ENCODE results near the gene HCN3.

The HCN3 gene

DNA sequence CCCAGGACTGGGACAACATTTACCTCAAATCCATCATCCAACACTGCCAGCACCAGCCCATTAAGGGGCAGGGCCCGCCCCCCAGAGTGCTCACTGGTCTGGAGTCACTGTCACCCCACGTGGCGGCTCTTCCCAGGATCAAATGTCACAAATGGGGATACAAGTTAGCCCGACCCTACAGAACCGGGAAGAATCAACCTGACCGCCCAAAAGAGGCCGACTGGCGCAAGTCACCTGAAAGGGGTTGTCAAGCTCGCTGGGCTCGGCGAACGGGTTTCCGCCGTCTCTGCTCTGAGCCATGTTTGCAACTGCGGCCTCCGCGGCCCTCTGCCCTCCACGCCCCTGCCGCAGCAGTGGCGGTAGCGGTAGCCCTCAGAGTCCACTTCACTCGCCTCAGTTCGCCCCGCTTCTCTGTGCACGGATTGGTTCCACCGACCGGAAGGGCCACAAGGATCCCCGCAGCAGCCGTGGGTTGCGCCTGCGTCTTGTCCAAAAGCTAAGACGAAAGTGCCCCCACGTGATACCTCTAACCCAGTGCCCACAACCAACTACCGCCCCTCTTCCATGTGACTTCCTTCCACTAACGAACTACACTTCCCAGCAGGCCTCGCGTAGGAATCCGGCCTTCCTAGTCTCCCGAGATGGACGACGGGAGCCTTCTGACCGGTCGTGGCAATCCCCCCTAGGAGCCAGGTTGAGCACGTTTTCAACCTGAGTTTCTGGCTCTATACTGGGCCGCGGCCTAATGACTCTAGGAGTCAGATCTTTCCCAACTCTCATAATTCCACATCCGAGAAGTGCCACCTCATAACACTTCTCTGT, 15.2 kb upstream of the HCN3 start, which contains the start of gene SCAMP3 (continued):
- TF ChIP-seq ZFP69B (tag by site-specific recombination; IDR thresholded peaks at IDR 0.05) = no peak
- no peak for TF ChIP-seq ZNF585B (tag by site-specific recombination; IDR thresholded peaks at IDR 0.05)
- no peak for TF ChIP-seq ZNF133 (tag by site-specific recombination; IDR thresholded peaks at IDR 0.05)
- no peak for TF ChIP-seq ZNF211 (tag by site-specific recombination; IDR thresholded peaks at IDR 0.05; ENCODE audit: low read depth)
- no peak for TF ChIP-seq ZNF214 (tag by site-specific recombination; IDR thresholded peaks at IDR 0.05; ENCODE audit: borderline replicate concordance)
- TF ChIP-seq ZNF660 (tag by site-specific recombination; IDR thresholded peaks at IDR 0.05) = peak; percentile 72; the same call in 1 of the 2 replicates
- TF ChIP-seq, protein P1, sequence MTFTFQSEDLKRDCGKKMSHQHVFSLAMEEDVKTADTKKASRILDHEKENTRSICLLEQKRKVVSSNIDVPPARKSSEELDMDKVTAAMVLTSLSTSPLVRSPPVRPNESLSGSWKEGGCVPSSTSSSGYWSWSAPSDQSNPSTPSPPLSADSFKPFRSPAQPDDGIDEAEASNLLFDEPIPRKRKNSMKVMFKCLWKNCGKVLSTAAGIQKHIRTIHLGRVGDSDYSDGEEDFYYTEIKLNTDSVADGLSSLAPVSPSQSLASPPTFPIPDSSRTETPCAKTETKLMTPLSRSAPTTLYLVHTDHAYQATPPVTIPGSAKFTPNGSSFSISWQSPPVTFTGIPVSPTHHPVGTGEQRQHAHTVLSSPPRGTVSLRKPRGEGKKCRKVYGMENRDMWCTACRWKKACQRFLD (tag by site-specific recombination; IDR thresholded peaks at IDR 0.05) = no peak
- no peak for TF ChIP-seq ZNF624 (tag by site-specific recombination; IDR thresholded peaks at IDR 0.05)
- no peak for TF ChIP-seq ZNF140 (tag by site-specific recombination; IDR thresholded peaks at IDR 0.05)
- no peak for TF ChIP-seq GLI4 (tag by site-specific recombination; IDR thresholded peaks at IDR 0.05)
- no peak for TF ChIP-seq RBAK (tag by site-specific recombination; IDR thresholded peaks at IDR 0.05)
- TF ChIP-seq ZNF112 (tag by site-specific recombination; IDR thresholded peaks at IDR 0.05) = no peak
- no peak for TF ChIP-seq ZNF677 (tag by site-specific recombination; IDR thresholded peaks at IDR 0.05)
- peak; percentile 26 for TF ChIP-seq ZBTB26 (tag by site-specific recombination; optimal IDR thresholded peaks at IDR 0.05)
- TF ChIP-seq ZNF610 (tag by site-specific recombination; IDR thresholded peaks at IDR 0.05; ENCODE audit: borderline replicate concordance) = peak; percentile 28
- TF ChIP-seq ZNF416 (tag by site-specific recombination; IDR thresholded peaks at IDR 0.05) = no peak
- peak; percentile 81 for TF ChIP-seq KLF8 (tag by site-specific recombination; IDR thresholded peaks at IDR 0.05)
- TF ChIP-seq BCL11A (tag by site-specific recombination; IDR thresholded peaks at IDR 0.05; ENCODE audit: low read depth) = no peak
- TF ChIP-seq, protein P2, sequence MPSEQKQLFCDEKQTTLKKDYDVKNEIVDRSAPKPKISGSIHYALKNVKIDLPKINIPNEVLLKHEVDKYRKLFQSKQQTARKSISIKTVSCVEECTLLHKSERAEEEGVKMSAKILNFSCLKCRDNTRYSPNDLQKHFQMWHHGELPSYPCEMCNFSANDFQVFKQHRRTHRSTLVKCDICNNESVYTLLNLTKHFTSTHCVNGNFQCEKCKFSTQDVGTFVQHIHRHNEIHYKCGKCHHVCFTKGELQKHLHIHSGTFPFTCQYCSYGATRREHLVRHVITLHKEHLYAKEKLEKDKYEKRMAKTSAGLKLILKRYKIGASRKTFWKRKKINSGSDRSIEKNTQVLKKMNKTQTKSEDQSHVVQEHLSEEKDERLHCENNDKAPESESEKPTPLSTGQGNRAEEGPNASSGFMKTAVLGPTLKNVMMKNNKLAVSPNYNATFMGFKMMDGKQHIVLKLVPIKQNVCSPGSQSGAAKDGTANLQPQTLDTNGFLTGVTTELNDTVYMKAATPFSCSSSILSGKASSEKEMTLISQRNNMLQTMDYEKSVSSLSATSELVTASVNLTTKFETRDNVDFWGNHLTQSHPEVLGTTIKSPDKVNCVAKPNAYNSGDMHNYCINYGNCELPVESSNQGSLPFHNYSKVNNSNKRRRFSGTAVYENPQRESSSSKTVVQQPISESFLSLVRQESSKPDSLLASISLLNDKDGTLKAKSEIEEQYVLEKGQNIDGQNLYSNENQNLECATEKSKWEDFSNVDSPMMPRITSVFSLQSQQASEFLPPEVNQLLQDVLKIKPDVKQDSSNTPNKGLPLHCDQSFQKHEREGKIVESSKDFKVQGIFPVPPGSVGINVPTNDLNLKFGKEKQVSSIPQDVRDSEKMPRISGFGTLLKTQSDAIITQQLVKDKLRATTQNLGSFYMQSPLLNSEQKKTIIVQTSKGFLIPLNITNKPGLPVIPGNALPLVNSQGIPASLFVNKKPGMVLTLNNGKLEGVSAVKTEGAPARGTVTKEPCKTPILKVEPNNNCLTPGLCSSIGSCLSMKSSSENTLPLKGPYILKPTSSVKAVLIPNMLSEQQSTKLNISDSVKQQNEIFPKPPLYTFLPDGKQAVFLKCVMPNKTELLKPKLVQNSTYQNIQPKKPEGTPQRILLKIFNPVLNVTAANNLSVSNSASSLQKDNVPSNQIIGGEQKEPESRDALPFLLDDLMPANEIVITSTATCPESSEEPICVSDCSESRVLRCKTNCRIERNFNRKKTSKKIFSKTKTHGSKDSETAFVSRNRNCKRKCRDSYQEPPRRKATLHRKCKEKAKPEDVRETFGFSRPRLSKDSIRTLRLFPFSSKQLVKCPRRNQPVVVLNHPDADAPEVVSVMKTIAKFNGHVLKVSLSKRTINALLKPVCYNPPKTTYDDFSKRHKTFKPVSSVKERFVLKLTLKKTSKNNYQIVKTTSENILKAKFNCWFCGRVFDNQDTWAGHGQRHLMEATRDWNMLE (tag by site-specific recombination; conservative IDR thresholded peaks at IDR 0.05; ENCODE audit: low read depth) = no peak; the same call in none of the 2 replicates
- no peak for TF ChIP-seq ZNF354C (tag by site-specific recombination; IDR thresholded peaks at IDR 0.05; ENCODE audit: borderline replicate concordance, low read depth)
- TF ChIP-seq ZSCAN18 (tag by site-specific recombination; IDR thresholded peaks at IDR 0.05) = no peak
- TF ChIP-seq ZNF513 (tag by site-specific recombination; IDR thresholded peaks at IDR 0.05) = no peak
- TF ChIP-seq ZXDB (tag by site-specific recombination; IDR thresholded peaks at IDR 0.05) = peak; percentile 92
- TF ChIP-seq, protein P3, sequence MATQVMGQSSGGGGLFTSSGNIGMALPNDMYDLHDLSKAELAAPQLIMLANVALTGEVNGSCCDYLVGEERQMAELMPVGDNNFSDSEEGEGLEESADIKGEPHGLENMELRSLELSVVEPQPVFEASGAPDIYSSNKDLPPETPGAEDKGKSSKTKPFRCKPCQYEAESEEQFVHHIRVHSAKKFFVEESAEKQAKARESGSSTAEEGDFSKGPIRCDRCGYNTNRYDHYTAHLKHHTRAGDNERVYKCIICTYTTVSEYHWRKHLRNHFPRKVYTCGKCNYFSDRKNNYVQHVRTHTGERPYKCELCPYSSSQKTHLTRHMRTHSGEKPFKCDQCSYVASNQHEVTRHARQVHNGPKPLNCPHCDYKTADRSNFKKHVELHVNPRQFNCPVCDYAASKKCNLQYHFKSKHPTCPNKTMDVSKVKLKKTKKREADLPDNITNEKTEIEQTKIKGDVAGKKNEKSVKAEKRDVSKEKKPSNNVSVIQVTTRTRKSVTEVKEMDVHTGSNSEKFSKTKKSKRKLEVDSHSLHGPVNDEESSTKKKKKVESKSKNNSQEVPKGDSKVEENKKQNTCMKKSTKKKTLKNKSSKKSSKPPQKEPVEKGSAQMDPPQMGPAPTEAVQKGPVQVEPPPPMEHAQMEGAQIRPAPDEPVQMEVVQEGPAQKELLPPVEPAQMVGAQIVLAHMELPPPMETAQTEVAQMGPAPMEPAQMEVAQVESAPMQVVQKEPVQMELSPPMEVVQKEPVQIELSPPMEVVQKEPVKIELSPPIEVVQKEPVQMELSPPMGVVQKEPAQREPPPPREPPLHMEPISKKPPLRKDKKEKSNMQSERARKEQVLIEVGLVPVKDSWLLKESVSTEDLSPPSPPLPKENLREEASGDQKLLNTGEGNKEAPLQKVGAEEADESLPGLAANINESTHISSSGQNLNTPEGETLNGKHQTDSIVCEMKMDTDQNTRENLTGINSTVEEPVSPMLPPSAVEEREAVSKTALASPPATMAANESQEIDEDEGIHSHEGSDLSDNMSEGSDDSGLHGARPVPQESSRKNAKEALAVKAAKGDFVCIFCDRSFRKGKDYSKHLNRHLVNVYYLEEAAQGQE (tag by site-specific recombination; IDR thresholded peaks at IDR 0.05) = 0 out of 2 replicates have a peak, but pooled peaks have one; percentile 21
- TF ChIP-seq ZNF558 (tag by site-specific recombination; IDR thresholded peaks at IDR 0.05) = no peak
- TF ChIP-seq ZNF433 (tag by site-specific recombination; IDR thresholded peaks at IDR 0.05; ENCODE audit: low read depth) = no peak

Data from HEK293 (cell line).